T-helper 9 cell (primary cell): ENCODE results near the gene ESYT2.

Experiments used
- DNase-seq: peaks from one replicate; pipeline ENCODE4 v3.0.0-alpha.2; 2020

The ESYT2 gene

DNA sequence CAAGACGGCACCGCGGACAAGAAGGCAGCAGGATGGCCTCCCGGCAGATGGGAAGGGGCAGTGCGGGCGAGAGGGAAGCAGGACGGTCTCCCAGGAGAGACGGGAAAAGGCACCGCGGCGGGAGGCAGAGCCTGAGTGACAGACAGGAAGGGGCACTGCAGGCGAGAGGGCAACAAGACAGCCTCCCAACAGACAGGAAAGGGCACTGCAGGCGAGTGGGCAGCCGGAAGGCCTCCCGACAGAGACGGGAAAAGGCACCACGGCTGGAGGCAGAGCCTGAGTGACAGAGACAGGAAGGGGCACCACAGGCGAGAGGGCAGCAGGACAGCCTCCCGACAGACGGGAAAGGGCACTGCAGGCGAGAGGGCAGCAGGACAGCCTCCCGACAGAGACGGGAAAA is 32.6 kb downstream of the ESYT2 start:
- DNase-seq: no peak

DNA sequence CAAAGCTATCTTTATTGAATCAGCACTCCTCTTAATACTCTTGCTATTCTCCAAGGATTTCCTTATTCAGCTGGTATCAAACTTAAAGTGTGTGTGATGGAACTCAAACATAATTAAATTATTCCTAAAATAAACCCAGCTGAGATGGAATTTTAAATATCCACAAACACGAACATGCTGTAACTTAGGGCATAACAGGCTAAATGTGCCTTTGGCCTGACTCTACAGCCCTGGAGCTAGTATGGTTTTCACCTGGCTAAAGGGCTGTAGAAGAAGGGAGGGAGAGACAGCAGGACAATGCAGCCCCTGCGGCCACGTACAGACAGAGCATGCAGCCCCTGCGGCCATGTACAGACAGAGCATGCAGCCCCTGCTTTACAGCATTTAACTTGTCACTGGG is 34.0 kb downstream of the ESYT2 start:
- DNase-seq: no peak

DNA sequence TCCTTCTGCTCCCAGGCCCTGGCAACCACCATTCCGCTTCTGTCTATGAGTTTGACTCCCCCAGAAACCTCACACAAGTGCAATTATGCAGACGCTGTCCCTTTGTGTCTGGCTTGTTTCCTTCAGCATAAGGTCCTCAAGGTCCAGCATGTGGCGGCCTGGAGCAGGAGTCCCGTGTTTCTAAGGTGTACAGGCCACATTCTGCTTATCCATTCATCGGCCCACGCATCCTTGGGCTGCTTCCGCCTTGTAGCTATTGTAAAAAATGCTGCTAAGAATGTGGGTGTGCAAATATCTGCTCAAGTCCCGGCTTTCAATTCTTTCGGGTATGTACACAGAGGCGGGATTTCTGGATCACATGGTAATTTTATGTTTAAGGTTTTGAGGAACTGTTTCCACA is 38.2 kb downstream of the ESYT2 start:
- DNase-seq: no peak

DNA sequence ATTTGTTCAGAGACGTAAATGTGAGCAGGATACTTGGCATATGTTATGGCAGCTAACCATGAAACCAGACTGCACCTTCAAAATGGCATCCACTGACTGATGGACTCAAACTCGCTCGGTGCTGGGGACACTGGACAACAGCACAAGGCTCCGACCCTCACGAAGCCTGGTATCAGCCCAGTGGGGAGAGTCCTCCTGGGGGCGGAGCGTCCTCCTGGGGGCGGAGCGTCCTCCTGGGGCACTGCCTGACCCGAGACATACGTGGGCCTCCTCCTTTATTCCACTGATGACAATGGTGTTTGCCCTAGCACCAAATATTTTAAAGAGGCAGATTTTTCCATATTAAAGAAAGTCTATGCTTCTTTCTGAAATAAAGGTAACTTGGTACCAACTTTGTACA is 39.5 kb downstream of the ESYT2 start:
- no peak for DNase-seq

DNA sequence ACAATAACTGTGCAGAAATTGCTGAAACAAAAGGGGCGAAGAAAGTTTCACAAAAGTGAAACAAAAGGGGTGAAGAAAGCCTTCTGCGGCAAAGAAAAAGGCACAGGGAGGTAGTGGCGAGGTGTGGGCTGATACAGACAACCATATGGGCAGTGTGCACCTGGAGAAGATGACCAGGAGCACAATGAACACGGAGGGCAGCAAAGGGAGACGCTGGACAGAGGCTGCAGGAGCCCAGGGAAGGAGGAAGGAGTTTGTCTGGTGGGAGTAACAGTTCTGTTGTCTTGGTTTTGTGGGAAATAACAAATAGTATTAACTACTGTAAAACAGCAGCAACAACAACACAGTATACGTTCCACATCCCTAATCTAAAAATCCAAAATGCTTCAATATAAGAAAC is 42.4 kb downstream of the ESYT2 start:
- no peak for DNase-seq

DNA sequence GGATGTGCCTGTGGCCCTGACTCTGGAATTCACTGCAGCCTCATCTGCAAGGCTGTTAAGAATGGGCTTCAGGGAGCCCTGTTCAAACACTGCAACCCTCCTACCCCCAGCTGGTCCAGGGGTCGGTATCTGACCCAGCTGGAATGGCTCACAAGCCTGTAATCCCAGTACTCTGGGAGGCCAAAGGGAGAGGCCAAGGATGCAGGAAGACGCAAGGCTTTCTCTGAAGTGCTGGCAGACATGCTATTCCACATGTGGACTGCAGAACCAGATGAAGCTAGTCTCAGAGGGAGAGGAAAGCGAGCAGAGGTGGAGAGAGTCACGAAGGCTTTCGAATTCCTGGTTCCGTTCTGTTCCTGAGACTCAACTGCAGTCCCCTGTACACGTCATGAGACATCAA is 45.0 kb downstream of the ESYT2 start:
- no peak for DNase-seq

DNA sequence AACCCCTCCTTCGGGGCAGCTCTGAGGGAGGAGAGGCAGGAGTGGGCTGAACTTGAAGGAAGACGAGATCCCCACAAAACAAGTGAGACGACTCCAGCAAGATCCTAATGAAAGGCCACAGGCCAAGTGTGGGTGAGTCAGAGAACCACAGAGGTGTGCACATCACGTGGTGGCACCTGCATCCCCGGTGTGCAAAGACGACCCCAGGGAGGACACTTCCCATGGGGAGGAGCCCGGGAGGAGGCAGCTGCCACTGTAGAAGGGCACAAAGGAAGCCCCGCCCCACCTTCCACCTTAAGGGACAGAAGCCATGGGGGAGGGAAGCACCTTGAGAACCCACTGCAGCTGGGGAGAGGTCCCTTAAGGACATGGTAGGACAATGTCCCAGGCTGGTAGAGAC is 45.7 kb downstream of the ESYT2 start:
- DNase-seq: no peak

DNA sequence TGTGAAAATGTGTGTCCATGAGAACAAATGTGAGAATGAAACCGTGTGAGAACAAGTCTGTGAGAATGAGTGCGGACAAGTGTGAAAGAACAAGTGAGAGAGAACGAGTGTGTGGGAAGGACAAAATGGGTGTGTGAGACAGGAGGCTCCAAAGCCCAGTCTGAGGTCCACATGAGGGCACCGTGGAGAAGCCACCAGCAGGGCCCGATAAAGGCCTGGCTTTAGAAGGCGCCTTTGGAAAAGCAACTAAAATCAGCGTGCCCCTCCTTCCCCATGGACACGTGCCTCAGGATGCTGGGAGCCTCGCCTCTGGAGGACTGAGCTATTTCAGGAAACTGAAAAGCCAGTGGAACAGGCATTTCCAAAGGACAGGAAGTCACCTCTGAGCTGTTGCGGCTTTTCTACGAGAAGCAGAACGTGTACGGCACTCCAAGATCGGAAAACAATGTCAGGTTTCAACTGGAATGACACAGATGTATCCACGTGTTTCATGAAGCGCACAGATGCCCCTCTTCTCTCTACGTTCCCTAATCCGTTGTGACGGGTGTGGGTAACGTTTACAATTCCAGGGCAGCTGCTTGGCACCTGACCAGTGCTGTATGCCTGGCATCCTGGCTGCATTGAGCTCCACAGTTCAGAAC is 46.4 kb downstream of the ESYT2 start:
- DNase-seq: no peak

DNA sequence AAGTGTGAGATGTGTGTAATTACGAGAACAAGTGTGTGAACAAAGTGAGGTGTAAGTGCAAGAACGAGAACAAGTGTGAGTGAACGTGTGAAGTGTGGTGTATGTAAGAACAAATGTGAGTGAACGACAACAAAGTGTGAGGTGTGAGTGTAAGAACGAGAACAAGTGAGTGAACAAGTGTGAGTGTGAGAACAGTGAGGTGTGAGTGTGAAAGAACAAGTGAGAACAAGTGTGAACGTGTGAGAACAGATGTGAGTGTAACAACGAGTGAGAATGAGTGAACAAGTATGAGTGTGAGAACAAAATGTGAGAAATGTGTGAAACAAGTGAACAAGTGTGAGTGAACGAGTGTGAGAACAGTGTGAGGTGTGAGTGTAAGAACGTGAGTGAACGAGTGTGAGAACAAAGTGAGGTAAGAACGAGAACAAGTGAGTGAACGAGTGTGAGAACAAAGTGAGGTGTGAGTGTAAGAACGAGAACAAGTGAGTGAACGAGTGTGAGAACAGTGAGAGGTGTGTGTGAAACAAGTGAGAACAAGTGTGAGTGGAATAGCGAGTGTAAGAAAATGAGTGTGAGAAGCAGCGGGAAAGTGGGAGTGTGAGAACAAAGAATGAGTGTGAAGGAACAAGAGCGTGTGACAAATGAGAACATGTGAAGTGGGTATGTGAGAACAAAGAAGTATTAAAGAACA is 47.2 kb downstream of the ESYT2 start:
- no peak for DNase-seq

DNA sequence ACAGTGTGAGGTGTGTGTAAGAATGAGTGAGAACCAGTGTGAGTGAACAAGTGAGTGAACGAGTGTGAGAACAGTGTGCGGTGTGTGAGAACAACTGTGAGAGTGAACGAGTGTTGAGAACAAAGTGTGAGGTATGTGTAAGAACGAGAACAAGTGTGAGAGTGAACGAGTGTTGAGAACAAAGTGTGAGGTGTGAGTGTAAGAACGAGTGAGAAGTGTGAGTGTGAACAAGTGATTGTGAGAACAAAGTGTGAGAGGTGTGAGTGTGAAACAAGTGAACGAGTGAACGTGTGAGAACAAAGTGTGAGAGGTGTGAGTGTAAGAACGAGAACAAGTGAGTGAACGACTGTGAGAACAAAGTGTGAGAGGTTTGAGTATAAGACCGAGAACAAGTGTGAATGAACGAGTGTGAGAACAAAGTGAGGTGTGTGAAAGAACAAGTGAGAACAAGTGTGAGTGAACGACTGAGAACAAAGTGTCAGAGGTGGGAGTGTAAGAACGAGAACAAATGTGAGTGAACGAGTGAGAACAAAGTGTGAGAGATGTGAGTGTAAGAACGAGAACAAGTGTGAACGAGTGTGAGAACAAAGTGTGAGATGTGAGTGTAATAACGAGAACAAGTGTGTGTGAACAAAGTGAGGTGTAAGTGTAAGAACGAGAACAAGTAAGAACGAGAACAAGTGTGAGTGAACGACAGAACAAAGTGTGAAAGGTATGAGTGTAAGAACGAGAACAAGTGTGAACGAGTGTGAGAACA is 47.9 kb downstream of the ESYT2 start:
- DNase-seq: no peak

DNA sequence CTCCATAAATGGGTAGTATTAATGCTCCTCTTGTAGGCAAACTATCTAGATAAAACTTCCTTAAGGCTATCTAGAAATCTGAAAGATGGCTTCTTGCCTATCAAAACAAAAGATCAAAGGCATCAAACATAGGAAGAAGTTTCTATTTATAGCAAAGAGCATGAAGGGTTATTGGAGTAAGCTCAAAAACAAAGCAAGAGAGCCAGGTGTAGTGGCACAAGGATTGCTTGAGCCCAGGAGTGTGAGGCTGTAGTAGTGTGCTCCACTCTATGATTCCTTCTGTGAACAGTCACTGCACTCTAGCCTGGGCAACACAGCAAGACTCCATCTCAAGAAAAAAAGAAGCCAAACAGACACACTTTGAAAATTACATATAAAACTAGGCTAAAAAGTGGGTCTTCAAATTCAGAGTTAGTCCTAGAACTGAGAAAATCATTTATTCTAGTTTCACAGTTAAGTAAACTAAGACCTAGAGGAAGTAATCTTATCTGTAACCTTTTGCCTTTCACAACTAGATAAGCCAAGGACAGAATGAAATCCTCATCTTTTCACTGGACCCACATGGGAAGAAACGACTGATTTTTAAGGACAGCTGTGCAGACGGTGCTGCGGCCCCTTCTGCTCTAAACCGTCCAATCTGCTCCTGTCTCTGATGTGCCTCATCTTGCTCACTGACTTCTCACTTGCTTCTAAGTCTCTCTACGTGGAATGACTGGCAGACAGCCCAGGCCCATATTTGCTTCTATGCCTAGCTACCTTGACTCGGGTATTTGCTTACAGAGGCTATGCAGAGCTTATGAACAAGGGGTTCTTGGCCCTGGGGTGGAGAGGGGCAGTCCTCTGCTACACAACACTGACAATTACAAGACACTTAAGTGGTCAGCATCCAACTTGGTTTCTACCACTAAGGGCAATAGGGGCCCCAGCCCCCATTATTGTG is 50.0 kb downstream of the ESYT2 start:
- no peak for DNase-seq

DNA sequence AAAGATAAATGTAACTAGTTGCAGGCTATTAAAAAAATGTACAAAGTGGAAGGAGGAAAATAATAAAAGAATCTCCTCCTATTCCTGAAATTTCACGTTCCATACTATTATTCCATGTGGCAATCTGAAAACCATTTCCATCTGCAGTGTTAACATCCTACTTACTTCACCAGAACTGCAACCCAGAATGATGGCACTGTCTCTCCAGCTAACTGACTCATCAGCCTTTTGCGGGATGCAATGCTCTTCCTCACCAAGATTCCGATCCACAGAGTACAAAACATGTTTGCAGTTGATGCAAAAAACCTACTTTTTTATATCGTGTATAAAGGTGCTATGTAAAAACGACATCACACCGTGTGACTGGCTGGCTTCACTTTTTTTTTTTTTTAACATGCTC is 50.8 kb downstream of the ESYT2 start:
- DNase-seq: no peak

DNA sequence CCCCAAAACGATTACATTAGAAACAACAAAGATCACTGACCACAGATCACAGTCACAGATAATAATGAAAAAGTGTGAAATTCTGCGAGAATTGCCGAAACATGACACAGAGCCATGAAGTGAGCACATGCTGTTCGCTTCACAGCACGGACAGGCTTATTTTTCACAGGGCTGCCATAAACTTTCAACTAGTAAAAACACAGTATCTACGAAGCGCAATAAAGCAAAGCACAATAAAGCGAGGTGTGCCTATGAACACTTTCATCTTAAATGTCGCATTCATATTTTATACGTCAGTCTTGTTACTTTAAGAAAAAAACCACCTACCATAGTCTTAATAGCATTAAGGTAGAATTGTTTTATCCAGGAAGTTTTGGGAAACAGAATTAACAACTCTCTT is 51.5 kb downstream of the ESYT2 start:
- no peak for DNase-seq

DNA sequence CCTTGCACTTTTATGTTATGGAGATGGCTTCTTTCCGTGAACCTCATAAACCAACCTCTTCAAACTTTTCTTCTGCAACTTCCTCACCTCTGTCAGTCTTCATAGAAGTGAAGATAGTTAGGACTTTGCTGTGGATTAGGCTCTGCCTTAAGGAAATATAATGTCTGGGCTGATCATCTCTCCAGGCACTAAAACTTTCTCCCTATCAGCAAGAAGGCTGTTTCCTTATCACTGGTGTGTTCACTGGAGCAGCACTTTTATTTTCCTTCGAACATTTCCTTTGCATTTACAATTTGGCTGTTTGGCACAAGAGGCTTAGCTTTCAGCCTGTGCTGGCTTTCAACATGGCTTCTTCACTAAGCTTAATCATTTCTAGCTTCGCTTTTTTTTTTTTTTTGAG is 52.8 kb downstream of the ESYT2 start:
- no peak for DNase-seq

DNA sequence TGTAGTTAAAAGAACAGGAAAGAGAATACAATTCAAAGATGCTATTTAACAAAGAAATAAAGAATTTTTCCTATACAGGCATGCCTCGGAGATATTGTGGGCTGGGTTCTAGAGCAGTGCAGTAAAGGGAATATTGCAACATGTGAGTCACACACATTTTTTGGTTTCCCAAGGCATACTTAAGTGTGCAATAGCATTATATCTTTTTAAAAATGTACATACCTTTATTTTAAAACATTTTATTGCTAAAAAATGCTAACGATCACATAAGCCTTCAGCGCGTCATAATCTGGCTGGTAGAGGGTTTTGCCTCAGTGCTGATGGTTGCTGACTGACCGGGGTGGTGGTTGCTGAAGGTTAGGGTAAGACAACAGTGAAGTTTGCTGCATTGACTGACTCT is 54.4 kb downstream of the ESYT2 start:
- no peak for DNase-seq

DNA sequence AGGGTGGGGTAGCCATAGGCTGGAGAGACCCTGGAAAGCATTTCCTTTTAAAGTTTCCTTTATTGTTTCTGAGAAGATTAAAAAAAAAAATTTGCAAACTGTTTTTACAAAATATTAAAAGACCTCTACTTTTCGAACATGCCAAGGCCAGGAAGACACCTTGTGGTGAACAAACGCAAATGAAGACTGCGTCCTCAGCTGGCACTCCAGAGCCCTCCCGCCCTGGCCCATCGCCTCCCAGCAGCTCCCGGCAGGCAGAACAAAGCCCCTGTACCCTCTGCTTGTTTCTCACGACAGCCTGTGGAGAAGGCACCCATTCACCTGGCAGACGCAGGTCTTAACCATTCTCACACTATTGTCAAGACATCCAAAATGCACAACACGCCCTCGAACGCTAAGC is 56.4 kb downstream of the ESYT2 start:
- no peak for DNase-seq

DNA sequence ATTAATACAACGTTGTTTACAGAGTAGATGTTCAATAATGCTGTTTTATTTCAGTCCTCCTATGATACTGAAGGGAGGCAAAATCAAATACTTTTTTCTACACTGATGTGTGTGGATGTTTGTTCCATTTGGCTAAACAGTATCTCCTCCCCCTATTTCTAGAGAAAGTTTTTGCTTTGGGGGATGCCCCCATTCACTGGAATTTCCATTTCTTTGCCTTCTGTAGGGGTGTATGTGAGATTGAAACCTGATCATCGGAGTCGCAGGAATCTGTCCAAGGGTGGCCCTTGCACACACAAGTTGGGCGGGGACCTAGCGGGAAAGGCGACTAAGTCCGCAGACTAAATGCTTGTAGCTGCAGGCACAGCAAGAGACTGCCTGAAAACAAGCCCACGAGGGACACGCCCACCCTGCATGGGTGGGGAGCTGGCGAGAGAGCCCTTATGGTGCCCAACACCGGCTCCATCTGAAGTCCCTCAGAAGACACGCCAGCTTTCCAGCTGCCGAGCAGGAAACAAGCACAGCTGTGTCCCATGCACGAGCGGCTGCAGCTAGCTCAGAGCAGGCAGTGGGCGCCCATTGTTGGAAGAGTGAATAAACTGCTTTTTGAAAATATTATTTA is 58.0 kb downstream of the ESYT2 start:
- no peak for DNase-seq

DNA sequence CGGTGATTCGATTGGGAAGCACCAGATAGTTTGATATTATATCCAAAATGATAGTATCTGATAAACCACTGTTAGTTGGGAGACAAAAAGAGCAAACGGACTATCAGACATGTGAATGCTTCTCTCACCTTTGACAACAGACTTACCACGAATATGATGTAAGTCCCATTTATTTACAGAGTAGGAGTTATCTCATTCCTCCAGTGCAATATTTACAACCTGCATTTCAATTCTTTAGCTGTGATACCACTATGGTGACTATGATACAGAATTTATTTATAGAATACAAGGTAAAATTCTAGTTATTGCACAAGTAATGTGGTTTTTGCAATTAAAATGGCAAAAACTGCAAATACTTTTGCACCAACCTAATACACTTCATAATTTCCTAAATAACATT is 61.6 kb downstream of the ESYT2 start:
- no peak for DNase-seq

DNA sequence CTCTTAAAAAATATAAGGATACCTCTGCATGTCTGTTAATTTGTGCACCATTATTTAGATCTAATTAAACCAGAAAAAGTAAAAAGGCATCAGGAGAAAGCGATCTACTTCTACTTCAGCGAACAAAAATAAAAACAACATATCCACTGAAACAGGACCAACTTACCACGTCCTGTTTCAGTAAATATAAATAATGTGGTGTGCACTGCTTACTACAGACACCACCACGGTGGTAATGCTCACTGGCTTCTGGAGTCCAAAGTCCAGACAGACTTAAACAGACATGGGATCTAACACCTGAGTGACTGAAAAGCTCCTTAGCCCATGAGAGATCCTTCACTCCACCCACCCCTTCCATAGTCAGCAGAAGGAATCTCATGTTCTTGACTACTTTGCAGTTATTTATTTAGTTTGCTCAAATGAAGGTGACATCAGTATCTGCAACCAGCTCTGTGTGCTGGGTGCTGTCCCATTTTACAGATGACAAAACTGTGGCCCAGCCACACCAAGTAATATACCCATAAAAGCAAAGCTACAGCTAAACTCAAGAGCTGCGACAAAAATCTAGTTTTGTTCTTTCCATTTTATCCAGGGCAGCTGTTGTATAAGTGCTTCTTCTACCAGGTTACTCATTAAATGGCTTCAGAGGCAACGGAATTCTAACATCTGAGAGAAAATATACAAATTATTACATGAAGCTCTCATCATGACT is 62.6 kb downstream of the ESYT2 start:
- DNase-seq: no peak

DNA sequence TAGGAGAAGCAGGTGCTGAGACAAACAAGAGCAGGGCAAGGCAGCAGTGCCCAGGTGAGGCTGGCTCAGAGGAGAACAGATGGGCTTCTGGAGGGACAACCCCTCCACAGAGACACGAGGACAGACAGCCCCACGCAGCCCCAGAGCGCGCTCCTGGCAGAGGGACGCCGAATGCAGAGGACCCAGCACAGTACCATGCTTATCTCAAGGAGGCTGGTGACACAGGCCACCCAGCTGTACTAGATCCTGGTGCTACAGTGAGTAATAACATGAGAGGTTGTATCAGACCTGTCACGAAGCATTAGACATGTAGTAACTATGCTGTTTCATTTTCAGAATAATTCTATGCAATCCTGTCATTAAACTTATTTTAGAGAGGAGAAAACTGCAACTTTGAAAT is 64.3 kb downstream of the ESYT2 start:
- DNase-seq: no peak

DNA sequence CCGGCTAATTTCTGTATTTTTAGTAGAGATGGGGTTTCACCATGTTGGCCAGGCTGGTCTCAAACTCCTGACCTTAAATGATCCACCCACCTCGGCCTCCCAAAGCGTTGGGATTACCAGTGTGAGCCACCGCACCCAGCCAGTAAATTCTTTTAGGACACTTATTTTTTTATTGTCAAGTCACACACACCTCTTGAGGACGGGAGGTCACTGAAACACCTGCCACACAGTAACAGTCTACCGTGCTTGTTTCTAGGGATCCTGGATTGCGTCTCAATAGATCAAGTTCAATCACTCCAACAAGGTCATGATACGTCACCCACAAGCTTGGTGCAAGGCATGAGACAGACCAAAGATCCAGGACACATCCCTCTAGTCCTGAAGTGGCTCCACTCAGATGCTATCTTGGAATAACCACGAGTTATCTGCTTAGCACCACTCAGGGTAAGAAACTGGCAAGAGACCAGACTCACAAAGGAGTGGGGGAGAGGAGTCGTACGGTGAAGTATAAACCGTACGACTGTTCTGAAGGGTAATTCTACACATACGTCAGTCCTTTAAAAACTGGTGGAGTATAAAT is 65.8 kb downstream of the ESYT2 start:
- DNase-seq: no peak

DNA sequence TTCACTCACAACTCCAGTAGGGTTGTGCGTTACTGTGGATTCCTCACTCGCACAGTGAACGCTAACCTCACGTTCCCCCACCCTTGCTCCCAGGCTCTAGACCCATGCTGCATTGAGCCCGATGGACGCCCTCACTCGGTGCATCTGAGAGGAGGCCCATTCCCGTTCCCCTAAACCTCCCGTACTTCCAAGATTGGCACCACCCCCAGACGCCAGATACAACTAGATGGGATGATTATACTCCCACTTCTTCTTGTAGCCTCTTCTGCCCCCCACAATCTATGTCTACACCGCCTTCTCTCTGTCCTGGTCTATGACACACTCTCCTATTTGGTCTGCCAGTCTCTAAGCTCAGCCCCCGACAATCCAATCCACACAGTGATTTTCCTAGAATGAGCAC is 67.4 kb downstream of the ESYT2 start:
- DNase-seq: no peak
